ENCODE results near the gene SEMA6A. TPM values are rescaled to one million over a fixed set of nuclear protein-coding genes. Genes with fewer than 3 reads are reported as not detected.

Gene SEMA6A
- total and polyA plus RNA-seq, 12 donors: 2.9 to 11.3 (median 7.8) TPM

DNA sequence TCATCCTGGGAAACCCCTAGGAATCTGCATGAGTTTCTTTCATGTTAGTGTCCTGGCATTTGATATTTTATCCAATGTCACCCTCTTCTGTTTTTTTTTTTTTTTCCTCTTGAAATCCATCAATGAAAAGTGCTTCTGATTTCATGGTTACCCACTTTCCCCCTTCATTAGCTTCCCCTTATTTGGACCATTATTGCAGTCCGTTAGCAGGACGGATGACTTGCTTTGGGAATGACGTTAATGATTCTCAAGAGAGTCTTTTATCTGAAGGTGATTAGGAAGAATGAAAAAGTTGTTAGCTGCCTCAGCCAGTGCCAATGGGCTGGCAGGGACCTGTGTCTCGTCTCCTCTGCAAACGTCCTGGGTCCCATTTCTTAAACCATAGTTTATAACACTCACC, 134.7 kb downstream of the SEMA6A start:
- ATAC-seq (no peak), DNase-seq (no peak)
- TF ChIP-seq, protein P1, sequence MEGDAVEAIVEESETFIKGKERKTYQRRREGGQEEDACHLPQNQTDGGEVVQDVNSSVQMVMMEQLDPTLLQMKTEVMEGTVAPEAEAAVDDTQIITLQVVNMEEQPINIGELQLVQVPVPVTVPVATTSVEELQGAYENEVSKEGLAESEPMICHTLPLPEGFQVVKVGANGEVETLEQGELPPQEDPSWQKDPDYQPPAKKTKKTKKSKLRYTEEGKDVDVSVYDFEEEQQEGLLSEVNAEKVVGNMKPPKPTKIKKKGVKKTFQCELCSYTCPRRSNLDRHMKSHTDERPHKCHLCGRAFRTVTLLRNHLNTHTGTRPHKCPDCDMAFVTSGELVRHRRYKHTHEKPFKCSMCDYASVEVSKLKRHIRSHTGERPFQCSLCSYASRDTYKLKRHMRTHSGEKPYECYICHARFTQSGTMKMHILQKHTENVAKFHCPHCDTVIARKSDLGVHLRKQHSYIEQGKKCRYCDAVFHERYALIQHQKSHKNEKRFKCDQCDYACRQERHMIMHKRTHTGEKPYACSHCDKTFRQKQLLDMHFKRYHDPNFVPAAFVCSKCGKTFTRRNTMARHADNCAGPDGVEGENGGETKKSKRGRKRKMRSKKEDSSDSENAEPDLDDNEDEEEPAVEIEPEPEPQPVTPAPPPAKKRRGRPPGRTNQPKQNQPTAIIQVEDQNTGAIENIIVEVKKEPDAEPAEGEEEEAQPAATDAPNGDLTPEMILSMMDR (IDR thresholded peaks at IDR 0.05): no peak
- Histone ChIP-seq H3K4me3 (no peak overlapping the region), H3K27me3 (no peaks in the 10 kb centered on the region), H3K4me1 (peaks cover 0 to 63% (median 22%) of the 10 kb centered on the region in 9 donors), H3K9me3 (no peaks in the 10 kb centered on the region), H3K27ac (no peak overlapping the region), H3K36me3 (peaks cover 0 to 5% (median 0%) of the 10 kb centered on the region in 9 donors)
- intact Hi-C loops (cut with DNase I): loop anchor here in 2 of 10 donors (5.0 to 10.0 kb wide), 2 partner anchors 38 to 125 kb away; no protein-coding TSS in a partner anchor
- WGBS, 2 donors: 43 to 54% methylated on average over 5 of the region's 5 CpGs

DNA sequence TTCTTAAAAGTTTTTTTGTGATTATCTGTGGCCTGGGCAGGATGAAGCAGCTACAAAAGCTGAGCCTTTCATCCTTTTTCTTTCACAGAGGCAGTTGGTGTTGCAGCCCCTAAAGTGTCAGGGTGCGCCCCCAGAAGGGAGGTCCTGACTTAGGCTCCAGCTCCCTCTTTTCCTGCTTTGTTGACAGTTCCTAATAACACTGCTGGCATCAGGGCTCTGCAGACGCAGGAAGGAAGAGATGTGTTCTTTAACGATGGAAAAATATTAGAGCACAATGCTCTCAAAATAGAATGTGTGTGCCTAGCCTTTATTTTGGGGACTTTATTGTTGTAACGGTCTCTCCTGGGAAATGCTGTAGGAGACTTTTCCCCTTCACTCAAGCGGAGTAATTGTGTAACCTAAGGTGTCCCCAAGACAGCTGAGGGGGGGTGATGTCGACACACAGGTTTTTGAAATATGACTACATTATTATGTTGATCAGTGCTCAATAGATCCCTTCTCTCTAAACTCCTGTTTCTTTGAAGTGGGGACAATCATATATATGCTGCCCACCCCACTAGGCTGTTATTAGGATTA, 135.6 kb downstream of the SEMA6A start:
- Histone ChIP-seq H3K36me3 (no peaks in the 10 kb centered on the region), H3K4me1 (peaks cover 0 to 63% (median 22%) of the 10 kb centered on the region in 9 donors), H3K27me3 (no peaks in the 10 kb centered on the region), H3K4me3 (no peak overlapping the region), H3K9me3 (no peaks in the 10 kb centered on the region), H3K27ac (peak overlapping the region in 1 of 10 donors; percentile 37)
- 45 to 55% methylated on average over 6 of the region's 6 CpGs for WGBS, 2 donors
- TF ChIP-seq, protein P1 (IDR thresholded peaks at IDR 0.05): no peak
- intact Hi-C loops (cut with DNase I): loop anchor here in 2 of 10 donors (5.0 to 10.0 kb wide), 2 partner anchors 37 to 126 kb away; no protein-coding TSS in a partner anchor
- no peak for DNase-seq
- peak; percentile 21 to 79 (median 50) for ATAC-seq

DNA sequence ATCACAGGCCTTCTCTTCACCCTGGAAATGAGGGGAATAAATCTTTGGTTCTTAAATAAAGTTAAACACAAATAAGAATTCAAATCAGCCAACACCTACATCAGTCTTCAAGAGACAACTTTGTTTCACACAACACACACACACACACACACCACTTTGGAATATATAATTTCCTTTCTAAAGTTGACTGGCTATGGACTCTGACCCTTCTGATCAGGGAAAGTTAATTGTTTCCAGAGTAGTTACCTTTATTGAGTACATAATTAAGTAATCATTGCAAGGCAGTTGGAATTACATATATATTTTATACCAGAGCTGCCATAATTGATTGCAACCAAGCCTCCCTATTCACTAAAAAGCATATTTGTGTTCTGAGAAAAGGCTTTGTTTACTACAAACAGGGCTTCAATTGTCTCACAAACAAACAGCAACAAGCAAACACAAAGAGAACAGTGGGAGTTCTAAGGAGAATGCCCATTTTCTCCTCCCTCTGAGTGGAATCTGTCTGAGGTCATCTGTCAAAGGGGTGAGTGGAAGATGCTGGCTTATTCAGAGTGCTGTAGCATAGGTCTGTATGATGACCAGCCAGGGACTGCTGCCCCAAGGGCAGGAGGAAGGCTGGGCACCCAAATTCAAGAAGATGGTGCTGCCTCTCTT, 136.6 kb downstream of the SEMA6A start:
- TF ChIP-seq, protein P1 (IDR thresholded peaks at IDR 0.05): no peak
- Histone ChIP-seq H3K27ac (peak overlapping the region in 1 of 10 donors; percentile 37), H3K36me3 (no peaks in the 10 kb centered on the region), H3K4me1 (peaks cover 0 to 63% (median 22%) of the 10 kb centered on the region in 9 donors), H3K9me3 (no peaks in the 10 kb centered on the region), H3K27me3 (no peaks in the 10 kb centered on the region), H3K4me3 (no peak overlapping the region)
- DNase-seq (no peak), ATAC-seq (no peak)
- intact Hi-C loops (cut with DNase I): loop anchor here in 2 of 10 donors (5.0 to 10.0 kb wide), 2 partner anchors 36 to 127 kb away; no protein-coding TSS in a partner anchor

DNA sequence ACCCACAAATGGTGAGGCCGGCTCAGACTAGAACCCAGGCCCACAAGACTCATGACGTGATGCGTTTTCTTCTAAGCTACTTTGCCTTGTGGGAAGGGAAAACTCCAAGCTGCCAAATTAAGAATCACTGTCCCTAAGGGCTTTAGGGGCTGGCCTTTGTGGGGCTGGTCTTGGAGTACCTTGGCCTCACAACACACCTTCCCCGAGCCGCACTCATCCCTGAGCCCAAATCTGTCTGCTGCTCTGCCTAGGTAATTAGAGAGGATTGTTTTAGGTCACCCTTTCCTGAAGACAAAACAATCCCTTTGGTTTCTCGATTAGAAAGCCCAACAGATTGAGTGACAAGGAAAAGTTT, 137.3 kb downstream of the SEMA6A start:
- WGBS, 2 donors: 71 to 85% methylated on average over 6 of the region's 6 CpGs
- H3K27me3 ChIP-seq: no peaks in the 10 kb centered on the region
- H3K36me3 ChIP-seq: no peaks in the 10 kb centered on the region
- H3K4me3 ChIP-seq: no peak overlapping the region
- H3K27ac ChIP-seq: no peak overlapping the region
- DNase-seq (no peak), ATAC-seq (no peak)
- intact Hi-C loops (cut with DNase I): loop anchor here in 2 of 10 donors (5.0 to 10.0 kb wide), 2 partner anchors 35 to 127 kb away; no protein-coding TSS in a partner anchor
- H3K4me1 ChIP-seq: peaks cover 0 to 56% (median 19%) of the 10 kb centered on the region in 9 donors
- H3K9me3 ChIP-seq: no peaks in the 10 kb centered on the region
- TF ChIP-seq, protein P1 (IDR thresholded peaks at IDR 0.05): no peak
